Right lobe of liver (tissue), 6 donors: ENCODE results near the gene PSMD3. TPM values are rescaled to one million over a fixed set of nuclear protein-coding genes. Genes with fewer than 3 reads are reported as not detected.

Source experiments
- ATAC-seq, 4 donors: fragments of 200-7000 bp; cut with Tn5 transposase; one replicate each; pipeline ENCODE4 v1.9.1; 2020; ENCODE audit warnings: mild to moderate bottlenecking in 4 of 4, moderate library complexity in 4 of 4
- DNase-seq, 3 donors: peaks; one replicate each; pipeline ENCODE4 v3.0.0-alpha.2; 2020
- H3K27ac ChIP-seq, 3 donors: fragments of 200-600 bp; one replicate each; pipeline ENCODE4 v1.8.0; 2022
- H3K27me3 ChIP-seq, 2 donors: fragments of 200-600 bp; one replicate each; pipeline ENCODE4 v1.8.0; 2022
- H3K36me3 ChIP-seq, 4 donors: fragments of 200-600 bp; sonication (generic) in 1 of 4; one replicate each; pipeline versions ENCODE4 v1.5.1 to v1.8.0; 2017 to 2022; ENCODE audit warnings: control low read depth in 1 of 4
- H3K4me1 ChIP-seq, 4 donors: fragments of 200-600 bp; sonication (generic) in 1 of 4; one replicate each; pipeline versions ENCODE4 v1.5.1 to v1.8.0; 2017 to 2022; ENCODE audit warnings: control low read depth in 1 of 4
- H3K4me3 ChIP-seq, 3 donors: fragments of 200-600 bp; one replicate each; pipeline ENCODE4 v1.8.0; 2022
- H3K9me3 ChIP-seq, 4 donors: fragments of 200-600 bp; sonication (generic) in 1 of 4; one replicate each; pipeline versions ENCODE4 v1.5.1 to v1.8.0; 2017 to 2022; ENCODE audit warnings: control low read depth in 1 of 4
- POLR2A ChIP-seq: fragments of 450-650 bp; IDR thresholded peaks from one replicate; pipeline ENCODE4 v1.6.1; 2017; ENCODE audit warnings: antibody characterized with exemption, mild to moderate bottlenecking
- WGBS: methylation state at CpG from one replicate; pipeline ENCODE4 v1.1.6; 2018; ENCODE audit warnings: low coverage, low lambda C conversion rate; ENCODE audit not compliant: insufficient coverage; ENCODE audit errors: missing lambda C conversion rate; 5-methylcytosine and 5-hydroxymethylcytosine counted together
- intact Hi-C, 2 donors: fragments of 100-400 bp; cut with DNase I; formaldehyde crosslinking; loops; one replicate each; pipeline versions ENCODE4 v1.11.2 to v1.14.1; 2022
- total RNA-seq, 6 experiments: library from RNA; depleted of rRNA in 2 of 6; stranded (reverse); fragments of >200 nt in 2 of 6; fragmentation: NEBNext Ultra II Directional in 3 of 6; extraction: Animal tissue kit (Norgen Biotek cat#: 25700) in 3 of 6; gene quantifications; one replicate each; pipeline versions ENCODE4 v1.1.0 to v1.2.4, GENCODE V29; 2016 to 2023
- TF ChIP-seq, protein P1 (sequence below), 4 donors: fragments of 200-600 bp in 3 of 4; fragments of 450-650 bp in 1 of 4; IDR thresholded peaks; one replicate each; pipeline versions ENCODE4 v1.5.1 to v1.8.0; 2016 to 2022; ENCODE audit warnings: antibody characterized with exemption in 4 of 4, mild to moderate bottlenecking in 2 of 4
- donor health status: DM: no; HTN: yes; CAD: no.
- donor health status: DM: no; HTN: no; CAD: no.
- donor health status: DM: no; HTN: no; CAD: no.
- donor health status: DM: no; HTN: yes; CAD: no.
- donor health status: DM: no; HTN: yes; CAD: no.

Gene PSMD3
- total RNA-seq, 6 experiments from 2014 or later = 58.3 to 85.3 (median 67.4) TPM

DNA sequence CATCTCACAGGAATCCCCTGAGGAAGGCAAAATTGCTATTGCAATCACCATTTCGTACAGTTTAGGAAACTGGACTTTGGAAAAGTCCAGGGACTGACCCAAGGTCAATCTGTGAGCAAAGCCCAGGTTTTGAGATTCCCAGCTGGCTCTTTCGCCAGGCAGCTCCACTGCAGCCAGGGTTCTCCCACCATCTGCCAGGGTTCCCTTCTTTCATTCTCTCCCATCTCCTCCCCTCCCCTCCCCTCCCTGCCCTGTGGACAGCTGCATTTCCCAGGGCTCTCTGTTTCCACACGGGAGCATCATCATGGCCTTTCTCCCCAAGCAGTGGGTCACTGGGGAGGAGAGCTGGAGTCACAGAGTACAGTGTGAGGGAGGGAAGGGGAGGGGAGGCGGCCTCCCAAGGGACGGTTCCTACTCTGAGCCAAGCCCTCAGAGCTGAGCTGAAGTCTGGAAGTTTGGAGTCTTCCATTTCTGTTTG lies 29.7 kb upstream of the PSMD3 start:
- 16% methylated on average over 4 of the region's 5 CpGs for WGBS
- TF ChIP-seq, protein P1, sequence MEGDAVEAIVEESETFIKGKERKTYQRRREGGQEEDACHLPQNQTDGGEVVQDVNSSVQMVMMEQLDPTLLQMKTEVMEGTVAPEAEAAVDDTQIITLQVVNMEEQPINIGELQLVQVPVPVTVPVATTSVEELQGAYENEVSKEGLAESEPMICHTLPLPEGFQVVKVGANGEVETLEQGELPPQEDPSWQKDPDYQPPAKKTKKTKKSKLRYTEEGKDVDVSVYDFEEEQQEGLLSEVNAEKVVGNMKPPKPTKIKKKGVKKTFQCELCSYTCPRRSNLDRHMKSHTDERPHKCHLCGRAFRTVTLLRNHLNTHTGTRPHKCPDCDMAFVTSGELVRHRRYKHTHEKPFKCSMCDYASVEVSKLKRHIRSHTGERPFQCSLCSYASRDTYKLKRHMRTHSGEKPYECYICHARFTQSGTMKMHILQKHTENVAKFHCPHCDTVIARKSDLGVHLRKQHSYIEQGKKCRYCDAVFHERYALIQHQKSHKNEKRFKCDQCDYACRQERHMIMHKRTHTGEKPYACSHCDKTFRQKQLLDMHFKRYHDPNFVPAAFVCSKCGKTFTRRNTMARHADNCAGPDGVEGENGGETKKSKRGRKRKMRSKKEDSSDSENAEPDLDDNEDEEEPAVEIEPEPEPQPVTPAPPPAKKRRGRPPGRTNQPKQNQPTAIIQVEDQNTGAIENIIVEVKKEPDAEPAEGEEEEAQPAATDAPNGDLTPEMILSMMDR (IDR thresholded peaks at IDR 0.05) = no peak
- TF ChIP-seq POLR2A = no peak
- Histone ChIP-seq H3K4me1 (peaks cover 0 to 20% (median 5%) of the 10 kb centered on the region in 4 donors), H3K36me3 (no peaks in the 10 kb centered on the region), H3K27me3 (no peaks in the 10 kb centered on the region), H3K9me3 (no peaks in the 10 kb centered on the region), H3K27ac (no peak overlapping the region), H3K4me3 (no peak overlapping the region)
- intact Hi-C loops = no loop called here
- peak in 3 of 4 donors; percentile 3 to 15 (median 4) for ATAC-seq
- DNase-seq = peak in 2 of 3 donors; percentile 65 to 69

DNA sequence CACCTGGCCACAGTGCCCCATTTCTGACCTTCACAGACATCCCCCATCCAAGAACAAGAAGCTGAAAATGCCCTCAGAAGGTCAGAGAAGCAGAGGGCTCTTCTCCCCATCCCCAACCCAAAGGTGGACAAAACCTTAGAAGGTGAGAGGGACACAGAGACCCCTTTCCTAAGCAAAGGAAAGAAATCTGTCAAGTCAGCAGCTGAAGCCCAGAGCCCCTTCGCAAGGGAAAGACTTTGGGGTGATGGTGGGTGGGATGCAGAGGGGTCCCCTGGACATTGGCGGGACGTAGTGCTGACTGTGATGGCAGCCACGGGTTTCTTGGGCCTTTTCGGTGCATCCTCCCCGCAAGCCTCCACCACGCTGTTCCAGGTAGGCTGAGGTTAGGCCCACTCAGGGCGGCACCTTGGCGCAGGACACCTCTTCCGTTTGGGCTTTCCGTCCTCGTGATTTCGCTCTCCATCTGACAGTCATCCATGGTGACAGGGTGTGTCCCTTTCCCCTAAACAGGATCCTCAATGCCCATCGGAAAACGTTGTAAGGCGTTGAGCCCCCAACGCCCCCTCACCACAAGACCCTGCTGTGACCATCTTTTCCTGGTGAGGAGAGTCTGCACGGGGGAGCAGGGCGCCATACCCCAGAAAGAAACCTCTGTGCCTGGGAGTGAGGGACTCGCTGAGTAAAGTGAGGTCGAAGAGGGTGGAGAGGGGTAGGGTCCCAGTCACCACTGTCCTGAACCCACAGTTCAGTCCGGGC lies 28.5 kb upstream of the PSMD3 start:
- H3K27ac ChIP-seq = no peak overlapping the region

DNA sequence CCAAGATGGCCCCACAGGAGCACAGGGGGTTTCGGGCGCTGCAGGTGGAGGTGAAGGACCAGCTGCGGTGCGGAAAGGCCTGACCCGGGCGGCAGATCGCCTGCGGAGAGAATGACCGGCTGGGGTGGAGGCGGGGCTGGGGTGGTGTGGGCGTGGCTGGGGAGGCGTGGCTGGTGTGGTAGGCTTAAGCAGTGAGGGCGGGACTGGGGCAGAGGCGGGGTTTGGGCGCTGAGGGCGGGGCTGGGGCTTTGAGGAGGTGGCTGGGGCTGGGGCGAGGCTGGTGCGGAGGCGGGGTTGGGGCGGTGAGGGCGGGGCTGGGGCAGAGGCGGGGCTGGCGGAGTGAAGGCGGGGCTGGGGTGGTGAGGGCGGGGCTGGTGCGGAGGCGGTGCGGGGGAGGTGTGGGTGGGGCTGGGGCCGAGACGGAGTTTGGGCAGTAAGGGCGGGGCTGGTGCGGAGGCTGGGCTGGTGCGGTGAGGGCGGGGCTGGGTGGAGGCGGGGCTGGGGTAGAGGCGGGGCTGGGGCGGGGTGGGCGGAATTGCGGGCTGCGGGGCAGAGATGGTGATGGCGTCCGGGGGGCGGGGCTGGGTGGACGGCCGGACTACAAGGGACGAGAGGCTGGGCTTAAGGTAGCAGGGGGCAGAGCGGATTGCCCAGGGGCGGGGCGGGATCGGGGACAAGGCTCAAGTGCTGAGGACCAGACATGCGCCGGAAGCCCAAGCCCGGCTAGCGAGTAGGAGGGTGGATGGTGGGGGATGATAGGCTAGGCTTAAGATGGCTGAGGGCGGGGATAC lies 27.7 kb upstream of the PSMD3 start:
- peak; percentile 100 for DNase-seq
- H3K9me3 ChIP-seq = no peaks in the 10 kb centered on the region
- TF ChIP-seq, protein P1 (IDR thresholded peaks at IDR 0.05) = no peak
- peak; percentile 55 for TF ChIP-seq POLR2A
- WGBS = under 1% methylated on average over 43 of the region's 55 CpGs
- H3K27me3 ChIP-seq = no peaks in the 10 kb centered on the region
- intact Hi-C loops = no loop called here
- ATAC-seq = peak; percentile 87 to 94 (median 90)
- peak overlapping the region; percentile 29 to 41 (median 31) for H3K4me3 ChIP-seq
- H3K4me1 ChIP-seq = peaks cover 0 to 20% (median 5%) of the 10 kb centered on the region in 4 donors
- H3K36me3 ChIP-seq = no peaks in the 10 kb centered on the region
- H3K27ac ChIP-seq = no peak overlapping the region

More for the DNA sequence above, 28.5 kb upstream of the PSMD3 start:
- TF ChIP-seq, protein P1 (IDR thresholded peaks at IDR 0.05) = no peak
- no peak for TF ChIP-seq POLR2A
- Histone ChIP-seq H3K4me3 (peak overlapping the region; percentile 21 to 41 (median 30)), H3K36me3 (no peaks in the 10 kb centered on the region), H3K4me1 (peaks cover 0 to 20% (median 5%) of the 10 kb centered on the region in 4 donors), H3K9me3 (no peaks in the 10 kb centered on the region), H3K27me3 (no peaks in the 10 kb centered on the region)
- DNase-seq = peak in 1 of 3 donors; percentile 64
- WGBS = 30% methylated on average over 9 of the region's 22 CpGs
- ATAC-seq = no peak
- intact Hi-C loops = no loop called here

DNA sequence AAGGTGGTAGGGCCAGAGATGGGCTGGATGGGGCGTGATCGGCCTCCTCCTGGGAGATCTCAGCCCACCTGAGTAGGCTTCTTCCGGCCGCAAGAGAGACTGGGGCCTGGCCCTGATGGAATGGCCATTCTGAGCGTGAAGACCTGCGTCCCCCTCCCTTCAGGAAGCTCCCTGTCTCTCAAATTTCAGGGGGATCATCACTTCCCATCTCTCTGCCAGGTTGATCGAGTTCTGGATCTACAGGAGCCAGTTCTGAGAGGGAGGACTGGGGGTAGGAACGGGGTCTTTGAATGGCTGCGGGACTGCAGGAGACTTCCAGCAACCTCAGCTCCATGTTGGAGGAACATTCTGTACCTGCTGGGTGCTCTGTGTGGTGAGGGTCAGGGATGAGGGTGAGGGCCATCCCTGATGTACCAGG lies 27.1 kb upstream of the PSMD3 start:
- intact Hi-C loops = no loop called here
- no peak for TF ChIP-seq POLR2A
- TF ChIP-seq, protein P1 (IDR thresholded peaks at IDR 0.05) = no peak
- Histone ChIP-seq H3K27ac (no peak overlapping the region), H3K4me1 (peaks cover 0 to 20% (median 5%) of the 10 kb centered on the region in 4 donors), H3K9me3 (no peaks in the 10 kb centered on the region), H3K27me3 (no peaks in the 10 kb centered on the region), H3K4me3 (peak overlapping the region; percentile 29 to 39 (median 31)), H3K36me3 (no peaks in the 10 kb centered on the region)
- DNase-seq = no peak
- ATAC-seq = no peak
- no CpG with 5 or more reads among the region's 9 CpGs for WGBS
